A673 (cell line): ENCODE results near the gene AGMAT. TPM values are rescaled to one million over a fixed set of nuclear protein-coding genes. Genes with fewer than 3 reads are reported as not detected.

Experiments used
- BruUV-seq: library from RNA; stranded (reverse); fragments of 400-500 nt; replicated peaks from 2 replicates; lab custom pipeline; 2021; lab: Mats Ljungman, UMichigan
- CTCF ChIA-PET: fragments of 300-600 bp; sonication (Branson Sonifier 250); formaldehyde crosslinking; loops from one replicate; lab custom pipeline; 2022; ENCODE audit warnings: antibody characterized with exemption; lab: Charles Lee
- POLR2A ChIA-PET: fragments of 300-600 bp; sonication (Branson Sonifier 250); formaldehyde crosslinking; loops from one replicate; lab custom pipeline; 2022; ENCODE audit warnings: antibody characterized with exemption; ENCODE audit not compliant: low non-redundant PET; lab: Charles Lee
- DNase-seq: peaks from one replicate; pipeline ENCODE4 v3.0.0-alpha.2; 2015; ENCODE audit warnings: low spot score
- H3K27ac ChIP-seq: fragments of 200-600 bp; sonication (generic); 2 replicates; pipeline ENCODE4 v1.5.1; 2016; ENCODE audit warnings: mixed run types, low read depth, mild to moderate bottlenecking, mixed read lengths, antibody characterized with exemption, low read length; ENCODE audit not compliant: poor library complexity, severe bottlenecking
- H3K27me3 ChIP-seq: fragments of 200-600 bp; sonication (generic); replicated peaks from 2 replicates; pipeline ENCODE4 v1.6.1; 2017; ENCODE audit warnings: mixed run types, low read depth, mild to moderate bottlenecking, mixed read lengths, antibody characterized with exemption, low read length; ENCODE audit not compliant: insufficient read depth, poor library complexity
- H3K36me3 ChIP-seq: fragments of 200-600 bp; sonication (generic); 2 replicates; pipeline ENCODE4 v1.6.1; 2016; ENCODE audit warnings: mixed run types, mild to moderate bottlenecking, mixed read lengths, antibody characterized with exemption, low read length; ENCODE audit not compliant: insufficient read depth, poor library complexity, severe bottlenecking
- H3K4me1 ChIP-seq: fragments of 200-600 bp; sonication (generic); 2 replicates; pipeline ENCODE4 v1.6.1; 2017; ENCODE audit warnings: mixed run types, mild to moderate bottlenecking, mixed read lengths, antibody characterized with exemption, low read length; ENCODE audit not compliant: insufficient read depth, poor library complexity, severe bottlenecking
- H3K4me3 ChIP-seq: fragments of 200-600 bp; sonication (generic); 2 replicates; pipeline ENCODE4 v1.5.1; 2016; ENCODE audit warnings: low read depth, mixed run types, mild to moderate bottlenecking, mixed read lengths, low read length; ENCODE audit not compliant: poor library complexity, severe bottlenecking
- H3K9me3 ChIP-seq: fragments of 200-600 bp; sonication (generic); 2 replicates; pipeline ENCODE4 v1.6.1; 2016; ENCODE audit warnings: mixed run types, low read depth, mild to moderate bottlenecking, mixed read lengths, antibody characterized with exemption, low read length; ENCODE audit not compliant: poor library complexity, severe bottlenecking
- EZH2 ChIP-seq: fragments of 200-600 bp; sonication (generic); IDR thresholded peaks from 2 replicates; pipeline ENCODE4 v1.6.1; 2017; ENCODE audit warnings: borderline replicate concordance, low read depth, mild to moderate bottlenecking, mixed read lengths, antibody characterized with exemption, low read length; ENCODE audit not compliant: poor library complexity, severe bottlenecking
- intact Hi-C: fragments of 100-400 bp; cut with micrococcal nuclease; formaldehyde crosslinking; loops from one replicate; pipeline ENCODE4 v1.10.0; 2022; ENCODE audit not compliant: unreplicated experiment
- total RNA-seq: library from RNA; stranded (reverse); gene quantifications from 2 replicates; pipeline ENCODE4 v1.2.3, GENCODE V29; 2021
- TF ChIP-seq, protein P1 (sequence below): fragments of 300-800, 200-600 bp; sonication (generic); conservative IDR thresholded peaks from 2 replicates; pipeline ENCODE4 v1.5.1; 2017; ENCODE audit warnings: low read depth, mild to moderate bottlenecking, antibody characterized with exemption, low read length, moderate library complexity, mixed read lengths

AGMAT gene
- total RNA-seq, 1 experiment from 2014 or later, result 0.11 TPM

DNA sequence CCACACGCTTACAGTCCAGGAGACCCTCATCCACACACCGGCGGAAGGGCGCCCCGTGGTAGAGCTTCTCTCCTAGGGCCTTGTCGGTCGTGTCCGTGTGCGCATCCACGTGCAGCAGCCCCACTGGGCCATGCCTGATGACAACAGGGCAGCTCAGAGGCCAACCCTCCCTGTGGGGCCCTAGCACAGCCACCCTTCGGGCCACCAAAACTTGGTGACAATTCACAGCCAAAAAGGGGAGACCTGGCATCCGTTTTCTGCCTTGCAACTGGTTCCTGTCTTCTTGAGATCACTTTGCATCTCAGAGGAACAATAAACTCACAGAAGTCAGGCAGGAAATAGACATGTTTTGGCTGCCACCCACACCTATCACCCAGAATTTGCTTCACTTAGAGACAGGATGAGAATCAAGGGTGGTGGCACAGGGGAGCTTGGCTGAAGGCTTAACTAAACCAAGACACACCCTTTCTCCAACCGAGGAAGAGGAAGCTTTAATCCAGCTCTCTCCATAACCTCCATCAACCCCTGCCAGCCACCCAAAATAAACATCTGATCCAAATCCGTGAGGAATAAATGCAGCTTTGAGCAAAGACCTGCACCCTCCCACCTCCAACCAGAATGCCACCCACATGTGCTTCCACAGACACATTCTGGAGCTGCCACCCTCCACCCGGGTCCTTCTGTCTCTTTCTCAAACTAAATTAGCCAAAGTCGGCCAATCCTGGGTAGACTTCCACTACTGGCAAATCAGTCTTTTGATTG is 5.7 kb downstream of the AGMAT start:
- BruUV-seq, result no TSS peak
- ChIA-PET CTCF (no interaction called here), POLR2A (no interaction called here)
- intact Hi-C loops, result no loop called here
- Histone ChIP-seq H3K27me3 (no peaks in the 10 kb centered on the region), H3K4me3 (no peak overlapping the region), H3K27ac (no peak overlapping the region), H3K36me3 (no peaks in the 10 kb centered on the region), H3K9me3 (no peaks in the 10 kb centered on the region), H3K4me1 (no peaks in the 10 kb centered on the region)
- no peak for DNase-seq
- TF ChIP-seq, protein P1, sequence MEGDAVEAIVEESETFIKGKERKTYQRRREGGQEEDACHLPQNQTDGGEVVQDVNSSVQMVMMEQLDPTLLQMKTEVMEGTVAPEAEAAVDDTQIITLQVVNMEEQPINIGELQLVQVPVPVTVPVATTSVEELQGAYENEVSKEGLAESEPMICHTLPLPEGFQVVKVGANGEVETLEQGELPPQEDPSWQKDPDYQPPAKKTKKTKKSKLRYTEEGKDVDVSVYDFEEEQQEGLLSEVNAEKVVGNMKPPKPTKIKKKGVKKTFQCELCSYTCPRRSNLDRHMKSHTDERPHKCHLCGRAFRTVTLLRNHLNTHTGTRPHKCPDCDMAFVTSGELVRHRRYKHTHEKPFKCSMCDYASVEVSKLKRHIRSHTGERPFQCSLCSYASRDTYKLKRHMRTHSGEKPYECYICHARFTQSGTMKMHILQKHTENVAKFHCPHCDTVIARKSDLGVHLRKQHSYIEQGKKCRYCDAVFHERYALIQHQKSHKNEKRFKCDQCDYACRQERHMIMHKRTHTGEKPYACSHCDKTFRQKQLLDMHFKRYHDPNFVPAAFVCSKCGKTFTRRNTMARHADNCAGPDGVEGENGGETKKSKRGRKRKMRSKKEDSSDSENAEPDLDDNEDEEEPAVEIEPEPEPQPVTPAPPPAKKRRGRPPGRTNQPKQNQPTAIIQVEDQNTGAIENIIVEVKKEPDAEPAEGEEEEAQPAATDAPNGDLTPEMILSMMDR, result no peak
- no peak for TF ChIP-seq EZH2

DNA sequence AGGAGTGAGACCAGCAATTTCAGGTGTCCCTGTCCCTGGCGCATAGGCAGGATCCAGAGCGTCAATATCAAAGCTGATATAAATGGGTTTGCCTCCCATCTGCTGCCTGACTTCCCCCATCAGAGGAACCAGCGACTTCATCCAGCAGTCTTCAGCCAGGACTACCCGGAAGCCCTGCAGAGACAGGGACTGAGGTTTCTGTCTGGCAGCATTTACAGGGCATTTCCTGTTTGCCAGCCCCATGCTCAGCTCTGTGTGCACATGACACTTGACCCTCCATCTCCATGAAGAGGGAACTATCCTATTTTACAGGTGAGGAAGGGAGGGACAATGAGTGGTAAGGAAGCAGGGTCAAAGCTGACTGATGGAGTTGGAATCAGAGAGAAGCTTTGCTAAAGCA is 7.2 kb downstream of the AGMAT start:
- DNase-seq, result no peak
- Histone ChIP-seq H3K36me3 (no peaks in the 10 kb centered on the region), H3K4me1 (no peaks in the 10 kb centered on the region), H3K27ac (no peak overlapping the region), H3K4me3 (no peak overlapping the region), H3K27me3 (no peaks in the 10 kb centered on the region), H3K9me3 (no peaks in the 10 kb centered on the region)
- POLR2A ChIA-PET, result no interaction called here
- TF ChIP-seq EZH2, result no peak
- TF ChIP-seq, protein P1, result no peak
- intact Hi-C loops, result no loop called here
- no TSS peak for BruUV-seq
- CTCF ChIA-PET, result no interaction called here

DNA sequence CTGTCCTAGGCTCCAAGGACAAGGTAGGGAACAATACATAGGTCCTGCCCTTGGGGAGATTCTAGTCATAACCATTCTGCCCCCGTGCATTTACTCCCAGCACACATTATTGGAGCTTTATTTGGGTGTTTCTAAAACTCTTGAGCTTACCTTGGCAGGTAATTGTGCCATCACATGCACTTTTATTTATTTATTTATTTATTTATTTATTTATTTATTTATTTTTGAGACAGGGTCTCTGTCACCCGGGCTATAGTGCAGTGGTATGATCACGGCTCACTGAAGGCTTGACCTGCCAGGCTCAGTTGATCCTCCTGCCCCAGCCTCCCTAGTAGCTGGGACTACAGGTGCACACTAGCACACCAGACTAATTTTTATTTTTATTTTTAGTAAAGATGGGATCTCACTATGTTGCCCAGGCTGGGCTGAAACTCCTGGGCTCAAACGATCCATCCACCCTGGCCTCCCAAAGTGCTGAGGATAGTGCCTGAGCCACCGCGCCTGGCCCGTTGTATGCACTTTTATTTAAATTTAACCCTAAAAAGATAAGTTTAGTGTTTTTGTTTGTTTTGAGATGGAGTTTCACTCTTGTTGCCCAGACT is 9.2 kb downstream of the AGMAT start:
- intact Hi-C loops, result no loop called here
- CTCF ChIA-PET, result no interaction called here
- H3K27me3 ChIP-seq, result no peaks in the 10 kb centered on the region
- no peak overlapping the region for H3K27ac ChIP-seq
- no peaks in the 10 kb centered on the region for H3K9me3 ChIP-seq
- TF ChIP-seq EZH2, result no peak
- TF ChIP-seq, protein P1, result no peak
- no peaks in the 10 kb centered on the region for H3K36me3 ChIP-seq
- H3K4me3 ChIP-seq, result no peak overlapping the region
- DNase-seq, result no peak
- BruUV-seq, result no TSS peak
- POLR2A ChIA-PET, result no interaction called here
- H3K4me1 ChIP-seq, result no peaks in the 10 kb centered on the region
